T-helper 2 cell treated with Interferon-gamma antibody and Interleukin-4, amounts not matched to agents 5 μg/mL and 100 μg/mL, for 36 hours (primary cell): ENCODE data around the gene DNAJC25.

Experiments used
- DNase-seq: peaks from one replicate; pipeline ENCODE4 v3.0.0; 2021; ENCODE audit warnings: low spot score
- H3K27ac Mint-ChIP-seq: one replicate; pipeline ENCODE4 v1.8.0; 2021; ENCODE audit warnings: mild to moderate bottlenecking, mixed read lengths
- H3K27me3 Mint-ChIP-seq: one replicate; pipeline ENCODE4 v1.8.0; 2021; ENCODE audit warnings: low read depth, mixed read lengths
- H3K36me3 Mint-ChIP-seq: one replicate; pipeline ENCODE4 v1.8.0; 2021; ENCODE audit warnings: low read depth, mixed read lengths
- H3K4me1 Mint-ChIP-seq: one replicate; pipeline ENCODE4 v1.8.0; 2021; ENCODE audit warnings: low read depth, mixed read lengths
- H3K4me3 Mint-ChIP-seq: one replicate; pipeline ENCODE4 v1.8.0; 2022; ENCODE audit warnings: mild to moderate bottlenecking, moderate library complexity, mixed read lengths
- H3K9me3 Mint-ChIP-seq: one replicate; pipeline ENCODE4 v1.8.0; 2021; ENCODE audit warnings: mixed read lengths

DNAJC25 gene

DNA sequence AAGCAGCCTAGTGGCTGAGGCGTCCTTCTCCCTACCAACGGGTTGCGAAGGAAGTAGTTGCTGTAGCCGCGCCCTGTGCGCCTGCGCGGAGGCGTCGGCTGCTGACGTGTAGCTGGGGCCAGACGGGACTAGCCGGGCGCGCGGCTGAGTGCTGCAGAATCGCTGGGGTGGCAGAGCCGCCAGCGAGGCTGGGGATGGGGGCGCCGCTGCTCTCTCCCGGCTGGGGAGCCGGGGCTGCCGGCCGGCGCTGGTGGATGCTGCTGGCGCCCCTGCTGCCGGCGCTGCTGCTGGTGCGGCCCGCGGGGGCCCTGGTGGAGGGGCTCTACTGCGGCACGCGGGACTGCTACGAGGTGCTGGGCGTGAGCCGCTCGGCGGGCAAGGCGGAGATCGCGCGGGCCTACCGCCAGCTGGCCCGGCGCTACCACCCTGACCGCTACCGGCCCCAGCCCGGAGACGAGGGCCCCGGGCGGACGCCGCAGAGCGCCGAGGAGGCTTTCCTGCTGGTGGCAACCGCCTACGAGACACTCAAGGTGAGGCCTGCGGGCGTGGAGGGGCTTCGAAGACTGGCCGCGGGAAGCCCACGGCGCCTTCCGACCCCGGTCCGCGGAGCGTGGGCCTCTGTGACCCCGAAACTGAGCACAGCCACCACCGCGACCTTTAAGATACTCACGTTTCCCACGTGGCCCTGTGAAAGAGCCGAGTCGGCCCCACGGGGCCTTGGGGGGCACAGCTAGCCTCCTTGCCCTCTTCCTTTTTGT, at the start of gene DNAJC25:
TSS of gene DNAJC25 (plus strand) at position 121 of the 758 bp plus-strand sequence. CDS start at position 195, 74 bp downstream.
- peak; percentile 97 for DNase-seq
- no peaks in the 10 kb centered on the region for H3K9me3 Mint-ChIP-seq
- peaks cover 1% of the 10 kb centered on the region for H3K36me3 Mint-ChIP-seq
- no peaks in the 10 kb centered on the region for H3K27me3 Mint-ChIP-seq
- peaks cover 31% of the 10 kb centered on the region for H3K4me1 Mint-ChIP-seq
- peak within 1 kb of the TSS; percentile 89 for H3K27ac Mint-ChIP-seq
- H3K4me3 Mint-ChIP-seq, result peak within 1 kb of the TSS; percentile 95

DNA sequence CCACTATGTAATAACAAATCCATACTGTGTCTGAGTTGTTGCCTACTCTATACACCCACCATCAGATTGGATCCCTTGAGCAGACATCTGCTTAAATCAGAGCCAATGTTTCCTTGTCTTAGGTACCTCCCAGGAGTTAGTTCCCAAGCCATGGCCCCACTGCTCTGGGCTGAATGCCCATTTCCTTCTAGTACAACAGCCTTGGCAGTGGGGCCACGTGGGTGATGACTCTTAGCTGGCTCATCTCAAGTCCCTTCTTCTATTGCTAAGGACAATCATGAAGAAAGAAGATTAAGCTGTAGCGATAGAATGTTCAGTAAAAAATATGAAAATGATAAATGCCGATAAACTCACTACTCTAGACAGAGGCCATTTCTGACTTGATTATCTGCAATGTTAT, 48.2 kb upstream of the DNAJC25 start:
- Mint-ChIP-seq H3K4me1 (no peaks in the 10 kb centered on the region), H3K4me3 (no peak overlapping the region), H3K36me3 (no peaks in the 10 kb centered on the region), H3K9me3 (no peaks in the 10 kb centered on the region), H3K27ac (no peak overlapping the region), H3K27me3 (no peaks in the 10 kb centered on the region)
- no peak for DNase-seq

DNA sequence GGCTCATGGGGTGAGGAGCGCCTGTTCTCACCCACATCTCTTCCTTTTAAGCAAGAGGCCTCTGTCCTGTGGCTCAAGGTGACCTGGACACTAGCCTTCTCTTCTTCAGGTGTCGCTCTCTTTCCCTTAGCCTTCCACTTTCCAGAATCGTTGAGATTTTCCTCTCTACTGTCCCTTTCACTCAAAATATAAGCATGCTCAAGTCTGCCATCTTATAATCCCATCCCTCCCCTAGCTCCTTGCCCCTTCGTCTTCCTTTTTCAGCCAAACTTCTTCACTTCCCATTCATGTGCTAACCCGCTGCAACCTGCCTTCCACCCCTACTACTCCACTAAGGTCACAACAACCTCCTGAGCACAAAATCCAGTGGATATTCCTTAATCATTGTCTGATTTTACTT, 44.8 kb upstream of the DNAJC25 start:
- Mint-ChIP-seq H3K27ac (no peak overlapping the region), H3K4me1 (no peaks in the 10 kb centered on the region), H3K36me3 (no peaks in the 10 kb centered on the region), H3K27me3 (no peaks in the 10 kb centered on the region), H3K9me3 (no peaks in the 10 kb centered on the region), H3K4me3 (no peak overlapping the region)
- no peak for DNase-seq

DNA sequence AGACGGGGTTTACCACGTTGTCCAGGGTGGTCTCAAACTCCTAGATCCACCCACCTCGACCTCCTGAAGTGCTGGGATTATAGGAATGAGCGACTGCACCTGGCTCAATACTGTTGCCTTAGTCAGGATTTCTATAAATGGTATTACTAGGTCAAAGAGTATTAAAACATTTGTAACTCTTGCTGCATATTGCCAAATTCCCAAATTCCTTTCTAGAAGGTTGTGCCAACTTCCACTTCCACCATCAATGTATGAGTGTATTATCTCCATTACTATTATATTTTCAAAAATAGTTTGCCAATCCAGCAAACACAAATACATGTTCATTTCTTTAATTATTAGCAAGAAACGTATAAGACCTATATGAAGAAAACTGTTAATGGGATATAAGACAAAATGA, 42.3 kb upstream of the DNAJC25 start:
- no peaks in the 10 kb centered on the region for H3K36me3 Mint-ChIP-seq
- H3K4me3 Mint-ChIP-seq, result no peak overlapping the region
- H3K4me1 Mint-ChIP-seq, result no peaks in the 10 kb centered on the region
- no peaks in the 10 kb centered on the region for H3K27me3 Mint-ChIP-seq
- H3K9me3 Mint-ChIP-seq, result no peaks in the 10 kb centered on the region
- no peak for DNase-seq
- H3K27ac Mint-ChIP-seq, result no peak overlapping the region

DNA sequence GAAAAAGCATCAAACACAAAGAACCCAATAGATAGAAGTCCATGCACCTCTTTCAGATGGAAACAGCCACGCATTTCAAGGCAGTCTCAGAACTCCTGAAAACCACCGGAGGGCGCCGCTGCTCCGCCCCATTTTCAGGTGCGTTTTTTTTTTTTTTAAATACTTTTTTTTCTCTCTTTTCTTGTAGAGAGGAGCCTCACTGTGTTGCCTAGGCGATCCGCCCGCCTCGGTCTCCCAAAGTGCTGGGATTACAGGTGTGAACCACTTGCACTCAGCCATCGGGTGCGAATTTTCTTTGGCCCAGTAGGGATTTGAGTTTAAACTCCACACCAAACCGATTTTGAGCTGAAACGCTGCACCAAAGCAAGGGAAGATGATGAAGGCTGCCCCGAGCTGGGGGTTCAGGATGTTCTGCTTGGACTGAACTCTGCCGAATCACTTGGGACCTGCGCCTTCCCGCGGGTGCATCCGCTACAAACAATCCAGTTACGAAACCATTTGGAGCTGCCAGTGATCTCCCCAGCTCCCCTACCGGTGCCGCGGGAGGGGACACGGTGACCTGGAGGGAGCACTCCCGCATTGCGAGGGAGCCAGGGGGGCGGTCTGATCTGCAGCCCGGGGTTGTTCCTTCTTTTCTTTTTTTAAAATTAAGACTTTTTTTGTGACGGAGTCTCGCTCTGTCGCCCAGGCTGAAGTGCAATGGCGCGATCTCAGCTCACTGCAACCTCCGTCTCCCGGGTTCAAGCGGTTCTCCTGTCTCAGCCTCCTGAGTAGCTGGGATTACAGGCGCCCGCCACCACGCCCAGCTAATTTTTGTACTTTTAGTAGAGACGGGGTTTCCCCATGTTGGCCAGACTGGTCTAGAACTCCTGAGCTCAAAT, 33.0 kb upstream of the DNAJC25 start:
- Mint-ChIP-seq H3K4me3 (peak overlapping the region; percentile 90), H3K9me3 (no peaks in the 10 kb centered on the region), H3K4me1 (peaks cover 16% of the 10 kb centered on the region), H3K27me3 (peaks cover 46% of the 10 kb centered on the region), H3K36me3 (peaks cover 2% of the 10 kb centered on the region), H3K27ac (no peak overlapping the region)
- DNase-seq, result peak; percentile 22

DNA sequence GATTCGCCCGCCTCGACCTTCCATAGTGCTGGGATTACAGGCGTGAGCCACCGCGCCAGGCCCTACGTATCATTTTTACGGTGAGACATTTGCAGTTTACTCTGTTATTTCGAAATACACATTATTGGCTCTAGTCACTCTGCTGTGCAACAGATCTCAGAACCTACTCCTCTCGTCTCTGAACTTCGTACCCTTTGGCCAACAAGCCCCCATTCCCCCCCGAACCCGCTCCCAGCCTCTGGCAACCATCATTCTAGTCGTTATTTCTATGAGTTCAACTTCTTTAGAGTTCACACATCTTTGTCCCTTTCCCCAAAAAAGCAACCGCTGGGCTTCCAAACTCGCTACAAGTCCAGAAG, 32.4 kb upstream of the DNAJC25 start:
- Mint-ChIP-seq H3K27ac (no peak overlapping the region), H3K36me3 (peaks cover 2% of the 10 kb centered on the region), H3K9me3 (no peaks in the 10 kb centered on the region), H3K4me1 (peaks cover 16% of the 10 kb centered on the region), H3K27me3 (peaks cover 46% of the 10 kb centered on the region), H3K4me3 (peak overlapping the region; percentile 90)
- no peak for DNase-seq

DNA sequence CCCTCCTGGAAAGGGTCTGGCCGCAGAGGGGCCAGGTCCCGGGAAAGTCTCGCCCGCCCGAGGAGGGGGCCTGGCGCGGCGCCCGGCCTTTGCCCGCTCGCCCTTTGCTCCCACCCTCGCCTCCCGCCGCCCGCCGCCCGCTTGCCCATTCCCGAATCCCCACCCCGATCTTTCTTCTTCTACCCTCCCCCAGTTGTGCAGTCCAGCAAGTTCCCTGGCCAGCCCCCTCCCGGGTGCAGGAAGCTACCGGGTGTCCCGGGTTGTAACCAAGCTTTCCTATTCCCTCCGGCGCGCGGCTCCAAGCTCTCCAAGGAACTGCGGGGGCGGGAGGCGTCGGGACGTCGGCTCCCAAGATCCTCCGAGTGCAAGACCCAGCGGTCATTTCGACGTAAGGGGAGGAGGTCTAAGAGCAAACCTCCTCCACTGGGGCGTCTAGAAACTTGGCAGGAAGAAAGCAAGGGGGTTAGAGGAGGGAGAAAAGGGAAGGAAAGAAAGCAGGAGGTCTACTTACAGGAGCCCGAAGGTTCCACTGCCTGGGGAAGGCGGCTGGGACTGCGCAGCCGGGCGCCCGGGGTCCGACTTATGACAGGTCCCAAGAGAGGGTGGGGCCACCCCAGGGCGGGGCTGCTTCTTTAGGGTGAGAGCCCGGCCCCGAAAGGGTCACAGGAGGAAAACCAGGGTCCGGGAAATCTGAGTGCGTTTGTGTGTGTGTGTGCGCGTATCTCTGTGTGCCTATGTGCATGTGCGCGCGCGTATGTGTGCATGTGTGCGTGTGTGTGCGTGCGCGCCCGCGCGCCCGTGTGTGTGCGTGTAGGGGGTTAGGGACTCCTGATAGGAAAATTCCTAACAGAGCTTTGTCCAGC, 31.8 kb upstream of the DNAJC25 start, which contains the start of gene PTGR1:
TSS of gene PTGR1 (minus strand) at position 556 of the 863 bp plus-strand sequence. CDS start 2,225 bp downstream, outside the sequence.
- H3K4me1 Mint-ChIP-seq, result peaks cover 16% of the 10 kb centered on the region
- no peaks in the 10 kb centered on the region for H3K9me3 Mint-ChIP-seq
- peak within 1 kb of the TSS; percentile 90 for H3K4me3 Mint-ChIP-seq
- H3K27ac Mint-ChIP-seq, result no peak within 1 kb of the TSS
- H3K36me3 Mint-ChIP-seq, result peaks cover 2% of the 10 kb centered on the region
- peak; percentile 6 for DNase-seq
- peaks cover 46% of the 10 kb centered on the region for H3K27me3 Mint-ChIP-seq

DNA sequence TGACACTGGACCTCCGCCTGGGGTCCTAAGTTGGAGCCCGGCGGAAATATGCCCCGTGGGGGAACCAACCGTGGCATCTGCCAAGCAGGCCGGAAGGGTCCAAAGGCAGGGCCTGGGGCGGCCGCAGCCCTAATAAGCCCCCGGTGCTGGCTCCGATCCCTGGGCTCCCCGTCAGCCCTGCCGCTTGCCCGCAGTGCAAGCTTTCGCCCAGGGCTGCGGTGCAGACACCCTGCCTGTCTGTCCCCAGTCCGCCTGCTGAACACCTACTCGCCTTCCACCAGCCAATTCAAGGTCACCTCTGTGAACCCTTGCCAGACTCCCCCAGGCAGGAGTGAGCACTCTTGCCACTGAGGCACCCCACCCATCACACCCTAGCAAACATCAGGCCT, 31.2 kb upstream of the DNAJC25 start:
- H3K4me1 Mint-ChIP-seq, result peaks cover 16% of the 10 kb centered on the region
- DNase-seq, result no peak
- peak overlapping the region; percentile 90 for H3K4me3 Mint-ChIP-seq
- peaks cover 49% of the 10 kb centered on the region for H3K27me3 Mint-ChIP-seq
- peaks cover 2% of the 10 kb centered on the region for H3K36me3 Mint-ChIP-seq
- no peak overlapping the region for H3K27ac Mint-ChIP-seq
- no peaks in the 10 kb centered on the region for H3K9me3 Mint-ChIP-seq

DNA sequence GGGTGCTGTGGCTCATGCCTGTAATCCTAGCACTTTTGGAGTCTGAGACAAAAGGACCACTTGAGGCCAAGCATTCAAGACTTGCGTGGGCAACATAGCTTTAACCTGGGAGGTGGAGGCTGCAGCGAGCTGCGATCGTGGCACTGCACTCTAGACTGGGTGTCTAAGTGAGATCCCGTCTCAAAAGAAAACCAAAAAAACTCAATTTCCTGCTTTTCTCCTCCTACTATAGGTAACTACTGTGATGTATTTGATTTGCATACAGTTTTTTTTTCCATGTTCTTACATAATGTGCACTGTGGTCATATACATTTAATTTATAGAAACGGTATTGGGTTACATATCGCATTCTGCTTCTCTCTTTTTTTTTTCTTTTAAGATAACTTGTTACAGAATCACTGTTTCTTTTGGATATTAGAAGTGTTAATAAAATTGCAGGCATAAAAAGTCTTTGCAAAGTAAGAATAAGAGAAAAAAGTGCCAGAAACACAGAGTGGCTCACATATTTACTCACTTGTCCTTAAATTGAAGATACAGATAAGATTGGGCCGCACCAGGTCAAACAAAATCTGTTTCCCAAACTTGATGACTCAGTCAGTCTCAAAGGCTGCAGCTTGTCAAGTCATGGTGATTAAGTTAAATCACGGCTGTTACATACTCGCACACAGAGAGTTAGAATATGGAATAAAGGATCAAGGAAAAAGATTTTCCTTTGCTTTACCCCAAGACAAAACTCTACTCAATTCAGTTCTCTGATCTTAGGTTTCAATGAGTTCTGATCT, 29.7 kb upstream of the DNAJC25 start:
- H3K27ac Mint-ChIP-seq, result no peak overlapping the region
- H3K9me3 Mint-ChIP-seq, result no peaks in the 10 kb centered on the region
- no peak overlapping the region for H3K4me3 Mint-ChIP-seq
- H3K4me1 Mint-ChIP-seq, result peaks cover 16% of the 10 kb centered on the region
- H3K36me3 Mint-ChIP-seq, result peaks cover 2% of the 10 kb centered on the region
- DNase-seq, result no peak
- peaks cover 49% of the 10 kb centered on the region for H3K27me3 Mint-ChIP-seq

DNA sequence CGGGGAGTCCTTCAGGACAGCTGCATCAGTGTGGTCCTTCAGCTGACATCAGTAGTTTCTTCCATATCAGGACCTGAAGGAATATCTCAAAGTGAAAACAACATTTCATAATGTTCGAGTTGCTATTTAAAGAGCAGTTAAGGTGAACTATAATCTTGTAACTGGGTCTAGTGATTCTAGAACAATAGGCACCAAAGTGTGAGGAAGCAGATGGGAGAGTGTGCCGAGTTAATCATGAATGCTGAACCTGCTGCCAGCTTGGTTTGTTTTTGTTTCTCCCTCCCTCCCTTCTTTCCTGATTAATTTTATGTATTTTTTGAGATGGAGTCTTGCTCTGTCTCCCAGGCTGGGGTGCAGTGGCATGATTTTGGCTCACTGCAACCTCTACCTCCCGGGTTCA, 28.1 kb upstream of the DNAJC25 start:
- H3K27me3 Mint-ChIP-seq, result peaks cover 44% of the 10 kb centered on the region
- no peaks in the 10 kb centered on the region for H3K9me3 Mint-ChIP-seq
- DNase-seq, result no peak
- H3K27ac Mint-ChIP-seq, result no peak overlapping the region
- H3K4me1 Mint-ChIP-seq, result peaks cover 9% of the 10 kb centered on the region
- no peak overlapping the region for H3K4me3 Mint-ChIP-seq
- H3K36me3 Mint-ChIP-seq, result peaks cover 2% of the 10 kb centered on the region

DNA sequence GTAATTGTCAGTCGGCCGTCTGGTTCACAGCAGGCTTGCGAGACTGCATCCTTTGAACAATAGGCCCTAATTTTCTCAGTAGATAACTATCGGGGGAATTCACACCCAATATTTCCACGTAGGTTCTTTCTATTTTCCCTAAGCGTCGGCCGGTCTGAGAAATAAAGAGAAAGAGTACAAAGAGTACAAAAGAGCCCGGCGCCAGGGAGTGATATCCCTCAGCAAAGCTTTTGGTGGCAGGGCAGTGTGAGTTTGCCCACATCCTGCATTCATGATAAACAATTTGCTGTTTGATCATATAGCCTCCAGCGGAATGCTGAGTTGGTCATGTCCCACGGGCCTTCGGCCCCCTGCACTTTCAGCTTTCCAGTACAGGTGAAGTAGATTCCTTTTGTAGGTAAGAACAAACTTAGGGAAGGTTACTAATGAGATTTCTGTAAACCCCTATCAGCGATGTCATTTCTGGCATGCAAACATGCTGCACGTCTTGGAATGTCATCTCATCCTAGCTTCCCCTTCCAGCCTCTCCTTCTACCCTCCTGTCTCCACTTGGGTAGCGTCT, 27.0 kb upstream of the DNAJC25 start:
- Mint-ChIP-seq H3K9me3 (no peaks in the 10 kb centered on the region), H3K27me3 (peaks cover 37% of the 10 kb centered on the region), H3K4me3 (no peak overlapping the region), H3K27ac (no peak overlapping the region), H3K4me1 (peaks cover 3% of the 10 kb centered on the region), H3K36me3 (peaks cover 2% of the 10 kb centered on the region)
- DNase-seq, result no peak

DNA sequence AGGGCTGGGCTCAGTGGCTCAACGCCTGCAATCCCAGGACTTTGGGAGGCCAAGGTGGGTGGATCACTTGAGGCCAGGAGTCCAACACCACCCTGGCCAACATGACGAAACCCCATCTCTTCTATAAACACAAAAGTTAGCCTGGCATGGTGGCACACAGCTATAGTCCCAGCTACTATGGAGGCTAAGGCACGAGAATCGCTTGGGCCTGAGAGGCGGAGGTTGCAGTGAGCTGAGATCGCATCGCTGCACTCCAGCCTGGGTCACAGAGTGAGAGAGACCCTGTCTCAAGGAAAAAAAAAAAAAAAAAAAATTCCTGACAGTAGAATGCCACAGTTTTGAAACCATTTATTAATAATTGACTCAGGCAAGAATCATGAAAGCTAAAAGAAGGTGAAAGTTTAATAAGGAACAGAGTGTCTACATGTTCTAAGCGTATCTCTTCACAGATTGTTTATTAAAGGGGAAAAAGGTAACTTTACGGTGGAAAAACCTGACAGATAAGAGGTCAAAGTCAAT, 26.0 kb upstream of the DNAJC25 start:
- Mint-ChIP-seq H3K27ac (no peak overlapping the region), H3K36me3 (no peaks in the 10 kb centered on the region), H3K9me3 (no peaks in the 10 kb centered on the region), H3K4me1 (no peaks in the 10 kb centered on the region), H3K4me3 (no peak overlapping the region), H3K27me3 (peaks cover 28% of the 10 kb centered on the region)
- DNase-seq, result no peak

DNA sequence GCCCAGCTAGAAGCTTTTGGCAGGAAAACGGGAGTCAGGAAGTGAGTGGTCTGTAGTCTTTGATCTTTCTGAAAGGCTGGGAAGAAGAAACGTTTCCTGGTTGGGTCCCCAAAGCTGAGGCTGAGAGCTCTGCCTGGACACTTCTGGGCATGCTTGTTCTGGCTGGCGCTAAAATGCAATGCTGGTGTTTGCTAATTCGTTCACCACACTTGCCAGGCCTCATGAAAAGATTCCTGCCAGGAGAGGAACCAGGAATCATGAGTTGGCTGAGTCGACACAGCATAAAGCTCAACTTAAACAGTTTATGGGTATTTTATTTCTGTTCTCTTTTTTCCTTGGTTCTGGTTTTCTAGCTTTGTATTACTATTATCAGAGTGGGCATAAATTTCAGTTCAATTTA, 21.0 kb upstream of the DNAJC25 start:
- Mint-ChIP-seq H3K4me1 (no peaks in the 10 kb centered on the region), H3K27me3 (peaks cover 18% of the 10 kb centered on the region), H3K9me3 (no peaks in the 10 kb centered on the region), H3K27ac (no peak overlapping the region), H3K36me3 (no peaks in the 10 kb centered on the region), H3K4me3 (no peak overlapping the region)
- DNase-seq, result no peak
